Activated naive CD4-positive, alpha-beta T cell treated with anti-CD3 and anti-CD28 coated beads, Interleukin-2, amount 50 U/mL, for 24 hours (primary cell): ENCODE data around the gene SCAP.

Source experiments
- H3K27ac Mint-ChIP-seq: one replicate; pipeline ENCODE4 v1.8.0; 2021; ENCODE audit warnings: mild to moderate bottlenecking, mixed read lengths
- H3K27me3 Mint-ChIP-seq: one replicate; pipeline ENCODE4 v1.8.0; 2021; ENCODE audit warnings: mixed read lengths
- H3K36me3 Mint-ChIP-seq: one replicate; pipeline ENCODE4 v1.8.0; 2021; ENCODE audit warnings: mixed read lengths
- H3K4me1 Mint-ChIP-seq: one replicate; pipeline ENCODE4 v1.8.0; 2021; ENCODE audit warnings: mixed read lengths
- H3K4me3 Mint-ChIP-seq: one replicate; pipeline ENCODE4 v1.8.0; 2021; ENCODE audit warnings: mild to moderate bottlenecking, mixed read lengths
- H3K9me3 Mint-ChIP-seq: one replicate; pipeline ENCODE4 v1.8.0; 2021; ENCODE audit warnings: mixed read lengths

Gene SCAP

DNA sequence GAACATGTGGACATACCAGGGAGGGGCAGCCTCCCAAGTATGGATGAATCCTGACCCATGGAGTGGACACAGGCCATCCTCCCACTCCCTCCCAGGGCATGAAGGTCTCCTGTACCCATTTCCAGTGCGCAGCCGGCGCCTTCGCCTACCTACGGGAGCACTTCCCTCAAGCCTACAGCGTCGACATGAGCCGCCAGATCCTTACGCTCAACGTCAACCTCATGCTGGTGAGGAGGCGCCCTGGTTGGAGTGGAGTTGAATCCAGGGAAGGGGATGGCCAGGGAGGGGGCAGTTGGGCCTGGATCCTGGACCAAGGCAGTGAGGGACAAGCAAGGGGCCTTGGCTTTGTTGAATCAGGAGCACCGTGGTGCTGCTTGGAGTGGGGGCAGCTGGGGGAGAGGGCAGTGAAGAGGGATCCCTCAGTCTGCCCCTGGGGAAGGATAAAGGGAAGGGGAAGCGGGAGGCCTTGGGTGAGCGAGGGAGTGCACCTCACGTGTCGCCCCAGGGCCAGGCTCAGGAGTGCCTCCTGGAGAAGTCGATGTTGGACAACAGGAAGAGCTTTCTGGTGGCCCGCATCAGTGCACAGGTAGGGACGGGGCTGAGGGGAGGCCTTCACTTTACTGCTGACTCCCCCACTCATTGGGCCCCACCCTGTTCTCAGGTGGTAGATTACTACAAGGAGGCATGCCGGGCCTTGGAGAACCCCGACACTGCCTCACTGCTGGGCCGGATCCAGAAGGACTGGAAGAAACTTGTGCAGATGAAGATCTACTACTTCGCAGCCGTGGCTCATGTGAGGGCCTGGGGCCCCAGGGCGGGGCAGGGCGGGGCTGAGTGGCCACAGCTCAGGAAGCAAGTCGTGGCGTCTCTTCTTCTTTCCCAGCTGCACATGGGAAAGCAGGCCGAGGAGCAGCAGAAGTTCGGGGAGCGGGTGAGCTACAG, 69.7 kb downstream of the SCAP start:
- H3K4me3 Mint-ChIP-seq: no peak overlapping the region
- no peaks in the 10 kb centered on the region for H3K27me3 Mint-ChIP-seq
- H3K36me3 Mint-ChIP-seq: no peaks in the 10 kb centered on the region
- H3K9me3 Mint-ChIP-seq: no peaks in the 10 kb centered on the region
- H3K27ac Mint-ChIP-seq: no peak overlapping the region
- no peaks in the 10 kb centered on the region for H3K4me1 Mint-ChIP-seq

- H3K4me3 Mint-ChIP-seq: no peak overlapping the region
- no peaks in the 10 kb centered on the region for H3K4me1 Mint-ChIP-seq
- H3K27ac Mint-ChIP-seq: no peak overlapping the region
- no peaks in the 10 kb centered on the region for H3K9me3 Mint-ChIP-seq
- no peaks in the 10 kb centered on the region for H3K27me3 Mint-ChIP-seq
- H3K36me3 Mint-ChIP-seq: no peaks in the 10 kb centered on the region
Observed at GRCh38 chr3:47404955-47405790, 70.6 kb downstream of the SCAP start.

- H3K9me3 Mint-ChIP-seq: no peaks in the 10 kb centered on the region
- no peaks in the 10 kb centered on the region for H3K27me3 Mint-ChIP-seq
- H3K27ac Mint-ChIP-seq: no peak overlapping the region
- H3K4me1 Mint-ChIP-seq: no peaks in the 10 kb centered on the region
- H3K36me3 Mint-ChIP-seq: no peaks in the 10 kb centered on the region
- no peak overlapping the region for H3K4me3 Mint-ChIP-seq
Observed at GRCh38 chr3:47404431-47404876, 71.3 kb downstream of the SCAP start.

DNA sequence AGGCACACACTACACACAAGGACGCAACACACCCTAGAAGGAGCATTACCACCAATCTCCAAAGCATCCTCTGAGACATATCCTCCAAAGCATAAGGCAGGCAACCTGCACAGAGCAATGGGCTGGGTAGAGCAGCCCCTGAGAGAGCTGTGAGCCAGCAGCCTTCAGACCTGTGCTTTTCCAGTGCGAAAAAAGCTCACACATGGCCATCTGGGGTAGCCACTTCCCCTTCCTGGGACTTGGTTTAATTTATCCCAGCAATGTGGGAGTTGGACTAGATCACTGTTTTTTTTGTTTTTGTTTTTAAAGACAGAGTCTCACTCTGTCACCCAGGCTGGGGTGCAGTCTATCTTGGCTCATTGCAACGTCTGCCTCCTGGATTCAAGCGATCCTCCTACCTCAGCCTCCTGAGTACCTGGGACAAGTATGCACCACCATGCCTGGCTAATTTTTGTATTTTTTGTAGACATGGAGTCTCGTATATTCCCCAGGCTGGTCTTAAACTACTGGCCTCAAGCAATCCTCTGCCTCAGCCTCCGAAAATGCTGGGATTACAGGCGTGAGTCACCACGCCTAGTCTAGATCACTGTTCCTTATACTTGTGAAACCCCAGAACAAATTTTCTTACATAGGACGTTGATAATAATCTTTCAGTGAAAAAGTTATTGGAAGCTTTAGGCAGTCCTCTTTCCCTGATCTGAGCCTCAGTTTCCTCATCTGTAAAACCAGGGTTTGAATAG, 76.0 kb downstream of the SCAP start:
- peaks cover 11% of the 10 kb centered on the region for H3K4me1 Mint-ChIP-seq
- H3K4me3 Mint-ChIP-seq: no peak overlapping the region
- H3K9me3 Mint-ChIP-seq: no peaks in the 10 kb centered on the region
- H3K27me3 Mint-ChIP-seq: no peaks in the 10 kb centered on the region
- H3K36me3 Mint-ChIP-seq: no peaks in the 10 kb centered on the region
- H3K27ac Mint-ChIP-seq: no peak overlapping the region

- Mint-ChIP-seq H3K27me3 (no peaks in the 10 kb centered on the region), H3K4me3 (no peak overlapping the region), H3K36me3 (no peaks in the 10 kb centered on the region), H3K27ac (peak overlapping the region; percentile 55), H3K4me1 (peaks cover 14% of the 10 kb centered on the region), H3K9me3 (no peaks in the 10 kb centered on the region)
Observed at GRCh38 chr3:47399016-47399415, 76.7 kb downstream of the SCAP start.

- Mint-ChIP-seq H3K27me3 (no peaks in the 10 kb centered on the region), H3K9me3 (no peaks in the 10 kb centered on the region), H3K27ac (no peak overlapping the region), H3K4me1 (peaks cover 20% of the 10 kb centered on the region), H3K4me3 (no peak overlapping the region), H3K36me3 (no peaks in the 10 kb centered on the region)
Observed at GRCh38 chr3:47398228-47398627, 77.5 kb downstream of the SCAP start.

- Mint-ChIP-seq H3K36me3 (no peaks in the 10 kb centered on the region), H3K27me3 (no peaks in the 10 kb centered on the region), H3K4me3 (no peak overlapping the region), H3K27ac (no peak overlapping the region), H3K4me1 (peaks cover 33% of the 10 kb centered on the region), H3K9me3 (no peaks in the 10 kb centered on the region)
Observed at GRCh38 chr3:47394881-47395280, 80.9 kb downstream of the SCAP start.

GRCh38 chr3:47394140-47394870, 81.4 kb downstream of the SCAP start:
- H3K36me3 Mint-ChIP-seq: no peaks in the 10 kb centered on the region
- H3K27me3 Mint-ChIP-seq: no peaks in the 10 kb centered on the region
- no peak overlapping the region for H3K4me3 Mint-ChIP-seq
- H3K4me1 Mint-ChIP-seq: peaks cover 33% of the 10 kb centered on the region
- H3K27ac Mint-ChIP-seq: no peak overlapping the region
- H3K9me3 Mint-ChIP-seq: no peaks in the 10 kb centered on the region

DNA sequence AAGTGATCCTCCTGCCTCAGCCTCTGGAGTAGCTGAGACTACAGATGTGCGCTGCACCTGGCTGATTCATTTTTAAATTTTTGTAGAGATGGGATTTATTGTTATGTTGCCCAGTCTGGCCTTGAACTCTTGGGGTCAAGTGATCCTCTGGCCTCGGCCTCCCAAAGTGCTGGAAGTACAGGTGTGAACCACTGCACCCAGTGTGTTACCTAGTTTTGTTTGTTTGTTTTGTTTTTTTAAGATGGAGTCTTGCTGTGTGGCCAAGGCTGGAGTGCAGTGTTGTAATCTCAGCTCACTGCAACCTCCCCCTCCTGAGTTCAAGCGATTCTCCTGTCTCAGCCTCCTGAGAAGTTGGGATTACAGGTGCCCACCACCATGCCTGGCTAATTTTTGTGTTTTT, 82.8 kb downstream of the SCAP start:
- no peaks in the 10 kb centered on the region for H3K9me3 Mint-ChIP-seq
- no peaks in the 10 kb centered on the region for H3K27me3 Mint-ChIP-seq
- no peak overlapping the region for H3K4me3 Mint-ChIP-seq
- peak overlapping the region; percentile 68 for H3K27ac Mint-ChIP-seq
- H3K36me3 Mint-ChIP-seq: no peaks in the 10 kb centered on the region
- H3K4me1 Mint-ChIP-seq: peaks cover 36% of the 10 kb centered on the region

GRCh38 chr3:47385796-47386195, 89.9 kb downstream of the SCAP start:
- Mint-ChIP-seq H3K27ac (no peak overlapping the region), H3K9me3 (no peaks in the 10 kb centered on the region), H3K4me3 (no peak overlapping the region), H3K4me1 (peaks cover 43% of the 10 kb centered on the region), H3K36me3 (peaks cover 2% of the 10 kb centered on the region), H3K27me3 (no peaks in the 10 kb centered on the region)

- H3K27me3 Mint-ChIP-seq: no peaks in the 10 kb centered on the region
- H3K9me3 Mint-ChIP-seq: no peaks in the 10 kb centered on the region
- no peak overlapping the region for H3K27ac Mint-ChIP-seq
- peaks cover 4% of the 10 kb centered on the region for H3K36me3 Mint-ChIP-seq
- peaks cover 50% of the 10 kb centered on the region for H3K4me1 Mint-ChIP-seq
- H3K4me3 Mint-ChIP-seq: no peak overlapping the region
Observed at GRCh38 chr3:47385007-47385406, 90.7 kb downstream of the SCAP start.

DNA sequence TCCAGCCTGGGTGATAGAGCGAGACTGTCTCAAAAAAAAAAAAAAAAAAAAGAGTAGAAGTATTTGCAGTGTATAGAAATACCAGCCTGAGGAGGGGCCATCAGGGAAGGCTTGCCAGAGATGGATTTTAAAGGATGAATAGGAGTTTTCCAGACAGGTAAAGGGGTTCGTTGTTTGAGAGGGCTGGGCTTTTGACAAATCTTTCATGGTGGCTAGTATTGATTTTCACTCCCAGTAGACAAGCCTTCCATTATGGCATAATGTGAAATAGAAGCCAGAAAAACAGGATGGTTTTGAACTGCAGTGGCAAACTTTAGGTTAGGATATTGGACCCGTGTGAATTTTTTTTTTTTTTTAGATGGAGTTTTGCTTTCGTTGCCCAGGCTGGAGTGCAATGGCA, 91.3 kb downstream of the SCAP start:
- Mint-ChIP-seq H3K36me3 (peaks cover 6% of the 10 kb centered on the region), H3K4me3 (no peak overlapping the region), H3K9me3 (no peaks in the 10 kb centered on the region), H3K4me1 (peaks cover 56% of the 10 kb centered on the region), H3K27ac (no peak overlapping the region), H3K27me3 (no peaks in the 10 kb centered on the region)

GRCh38 chr3:47381317-47382157, 94.2 kb downstream of the SCAP start:
- Mint-ChIP-seq H3K4me1 (peaks cover 53% of the 10 kb centered on the region), H3K27me3 (no peaks in the 10 kb centered on the region), H3K4me3 (peak overlapping the region; percentile 98), H3K27ac (peak overlapping the region; percentile 94), H3K36me3 (peaks cover 6% of the 10 kb centered on the region), H3K9me3 (no peaks in the 10 kb centered on the region)

DNA sequence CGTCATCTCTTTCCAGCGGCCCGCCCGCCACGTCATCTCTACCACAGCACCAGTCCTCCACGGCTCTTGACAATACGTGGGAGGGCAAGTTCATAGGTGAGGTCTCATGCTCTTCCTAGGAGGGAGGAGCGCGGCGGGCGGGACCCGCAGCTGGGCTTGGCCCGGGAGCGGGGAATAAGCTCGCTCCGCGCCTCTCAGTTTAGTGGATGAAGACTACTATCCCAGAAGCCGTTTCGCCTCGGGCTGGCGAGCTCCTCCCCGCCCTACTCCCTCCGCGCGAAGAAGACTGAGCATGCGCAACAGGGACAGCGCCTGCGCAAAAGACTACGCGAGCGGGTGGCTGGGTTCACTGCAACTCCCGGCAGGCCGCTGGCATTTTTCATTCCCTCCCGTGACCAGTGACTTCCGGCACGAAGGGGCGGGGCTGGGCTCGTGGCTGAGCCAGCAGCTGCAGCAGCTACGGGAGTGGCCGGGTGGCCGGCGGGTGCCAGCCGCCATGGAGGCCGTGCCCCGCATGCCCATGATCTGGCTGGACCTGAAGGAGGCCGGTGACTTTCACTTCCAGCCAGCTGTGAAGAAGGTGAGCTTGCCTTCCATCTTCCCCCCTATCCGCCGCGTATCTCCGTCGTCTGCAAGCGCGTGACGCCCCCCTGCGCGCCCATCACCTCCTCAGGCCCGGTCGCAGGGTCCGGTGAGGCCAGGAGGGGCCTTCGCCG, 95.0 kb downstream of the SCAP start, which contains the start of gene PTPN23:
PTPN23 (plus strand) TSS at position 421 of the 716 bp plus-strand sequence; CDS start at position 497, 76 bp downstream.
- peaks cover 47% of the 10 kb centered on the region for H3K4me1 Mint-ChIP-seq
- H3K27me3 Mint-ChIP-seq: no peaks in the 10 kb centered on the region
- peak within 1 kb of the TSS; percentile 100 for H3K27ac Mint-ChIP-seq
- no peaks in the 10 kb centered on the region for H3K9me3 Mint-ChIP-seq
- H3K36me3 Mint-ChIP-seq: peaks cover 6% of the 10 kb centered on the region
- peak within 1 kb of the TSS; percentile 98 for H3K4me3 Mint-ChIP-seq
